Stimulated activated CD8-positive, alpha-beta memory T cell treated with anti-CD3 and anti-CD28 coated beads, Interleukin-4, amount 100 ng/mL, for 4 hours (primary cell): ENCODE measurements around the gene MMP1.
"Not testable (repeated sequence)": the region's sequence is repeated elsewhere in the genome, so short reads cannot be mapped to it uniquely, and the experiment has no call there.

Source experiments
- DNase-seq, 2 donors: peaks; one replicate each; pipeline ENCODE4 v3.0.0-alpha.2; 2020; ENCODE audit warnings: low read depth in 2 of 2, low spot score in 1 of 2

The MMP1 gene

DNA sequence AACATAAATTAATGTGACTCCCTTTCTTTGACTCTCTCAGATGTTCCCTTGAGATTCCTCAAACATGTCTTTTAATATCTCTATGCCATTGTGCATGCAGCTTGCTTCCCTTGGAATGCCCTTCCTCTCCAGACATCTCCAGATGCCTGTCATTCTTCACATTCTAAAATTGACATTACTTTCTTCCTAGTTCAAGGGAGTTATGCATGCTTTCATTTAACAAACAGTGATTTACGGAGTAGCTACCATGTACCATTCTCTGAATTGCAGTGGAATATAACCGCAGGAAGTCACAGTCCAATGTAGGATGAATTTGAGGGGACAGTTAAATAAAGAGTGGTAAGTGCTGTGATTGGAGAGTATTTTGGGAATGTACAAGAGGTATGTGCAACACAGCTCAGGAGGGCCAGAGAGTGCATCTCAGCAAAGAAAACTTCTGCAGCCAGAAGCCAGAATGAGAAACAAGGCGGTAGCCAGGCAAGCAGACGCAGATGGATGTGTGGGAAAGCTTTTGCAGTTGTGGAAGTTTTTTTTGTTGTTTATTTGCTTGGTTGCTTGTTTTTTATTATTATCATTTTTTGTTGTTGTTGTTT is 36.2 kb downstream of the MMP1 start:
- no peak for DNase-seq

DNA sequence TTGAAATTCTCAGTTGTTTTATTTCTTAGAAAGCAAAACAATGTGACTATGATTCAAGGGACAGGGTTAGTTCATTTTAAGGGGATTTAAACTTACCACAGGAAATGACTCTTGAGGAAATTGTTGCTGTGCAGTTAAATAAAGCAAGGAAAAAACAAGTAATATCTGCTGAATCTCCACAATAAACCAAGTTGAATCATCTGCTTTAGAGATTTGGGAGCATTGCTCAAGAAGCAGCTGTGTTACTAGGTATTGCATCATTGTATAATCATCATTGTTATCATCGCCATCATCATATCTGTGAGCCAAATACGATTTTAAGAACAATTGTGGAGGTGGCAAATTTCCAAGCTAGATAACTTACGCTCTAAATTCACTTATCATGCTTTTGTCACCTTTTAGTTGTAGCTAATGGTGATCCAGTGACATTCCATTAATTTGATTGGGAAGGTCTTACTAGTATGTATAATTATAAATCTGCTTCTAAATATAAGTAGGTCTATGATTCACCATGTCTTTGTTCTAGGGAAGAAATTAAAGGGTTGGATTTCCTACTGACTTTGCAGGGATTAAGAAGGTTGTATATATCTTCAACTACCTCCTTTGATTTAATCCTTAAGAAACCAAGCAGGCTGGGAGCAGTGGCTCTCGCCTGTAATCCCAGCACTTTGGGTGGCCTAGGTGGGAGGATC is 37.5 kb downstream of the MMP1 start:
- DNase-seq, result no peak

DNA sequence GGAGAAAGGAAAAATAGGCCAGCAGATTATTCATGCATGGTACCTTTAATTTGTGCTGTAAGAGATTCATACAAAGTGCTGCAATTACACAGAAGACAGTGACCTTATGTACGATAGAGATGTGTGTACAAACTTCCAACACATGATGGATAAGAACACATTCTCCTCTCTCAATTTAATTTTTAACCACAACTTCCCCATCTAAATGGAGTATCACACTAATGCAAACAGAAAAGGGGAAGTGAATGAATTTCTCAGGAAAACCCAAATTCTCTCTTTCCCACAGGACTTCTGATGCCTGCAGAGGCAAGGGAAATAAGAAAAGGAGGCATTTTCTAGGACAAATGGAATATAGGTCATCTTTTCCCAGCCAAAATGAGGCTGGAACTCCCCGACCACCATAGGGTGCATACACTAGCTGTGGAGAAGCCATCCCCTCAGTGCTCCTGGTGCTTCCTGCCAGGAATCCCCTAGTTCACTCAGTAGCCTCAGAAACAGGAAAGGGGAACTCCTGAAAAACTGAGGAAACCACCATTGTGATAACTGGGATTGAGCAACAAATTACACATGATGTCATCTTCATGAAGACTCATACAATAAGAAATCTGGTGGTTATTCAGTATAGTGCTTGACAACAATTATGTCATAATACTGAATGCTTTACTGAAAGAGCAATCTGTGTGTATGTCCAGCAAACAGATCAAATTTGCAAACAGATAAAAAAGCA is 40.0 kb downstream of the MMP1 start:
- no peak for DNase-seq

DNA sequence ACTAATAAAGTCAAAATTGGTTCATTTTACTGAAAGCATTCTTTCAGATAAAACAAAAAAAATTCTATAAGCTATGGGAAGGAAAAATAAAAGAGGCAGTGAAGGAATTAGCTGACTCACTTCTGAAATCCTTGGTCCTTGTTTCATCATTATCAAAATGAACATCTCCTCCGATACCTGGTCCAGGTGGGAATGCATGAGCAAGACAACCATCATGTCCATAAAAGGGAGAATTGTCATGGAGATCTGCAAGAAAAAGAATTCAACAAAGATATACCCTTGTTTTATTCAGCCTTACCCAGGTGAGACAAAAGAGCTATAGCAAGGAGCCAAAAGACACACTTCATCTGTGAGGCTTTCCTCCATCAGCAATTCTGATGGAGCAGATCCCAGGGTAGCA is 44.7 kb downstream of the MMP1 start:
- DNase-seq, result no peak

DNA sequence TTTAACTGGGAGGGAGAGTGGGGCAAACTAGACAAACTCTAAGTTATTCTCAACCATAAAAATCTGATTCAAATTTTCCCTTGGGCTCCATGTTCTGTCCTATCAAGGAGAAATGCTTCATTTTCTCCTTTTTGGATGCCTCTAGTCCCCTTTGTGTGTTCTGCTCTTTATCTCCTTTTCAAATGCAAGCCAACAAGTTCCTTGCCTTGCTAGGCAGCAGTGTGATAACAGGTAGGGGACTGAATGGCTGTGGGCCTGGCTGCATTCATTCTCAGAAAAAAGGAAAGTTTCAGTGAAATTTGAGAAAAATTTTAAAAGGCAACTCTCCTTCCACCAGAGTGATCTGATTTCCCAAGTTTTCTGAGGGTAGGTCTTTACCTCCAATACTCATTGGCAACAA is 46.3 kb downstream of the MMP1 start:
- DNase-seq, result no peak

DNA sequence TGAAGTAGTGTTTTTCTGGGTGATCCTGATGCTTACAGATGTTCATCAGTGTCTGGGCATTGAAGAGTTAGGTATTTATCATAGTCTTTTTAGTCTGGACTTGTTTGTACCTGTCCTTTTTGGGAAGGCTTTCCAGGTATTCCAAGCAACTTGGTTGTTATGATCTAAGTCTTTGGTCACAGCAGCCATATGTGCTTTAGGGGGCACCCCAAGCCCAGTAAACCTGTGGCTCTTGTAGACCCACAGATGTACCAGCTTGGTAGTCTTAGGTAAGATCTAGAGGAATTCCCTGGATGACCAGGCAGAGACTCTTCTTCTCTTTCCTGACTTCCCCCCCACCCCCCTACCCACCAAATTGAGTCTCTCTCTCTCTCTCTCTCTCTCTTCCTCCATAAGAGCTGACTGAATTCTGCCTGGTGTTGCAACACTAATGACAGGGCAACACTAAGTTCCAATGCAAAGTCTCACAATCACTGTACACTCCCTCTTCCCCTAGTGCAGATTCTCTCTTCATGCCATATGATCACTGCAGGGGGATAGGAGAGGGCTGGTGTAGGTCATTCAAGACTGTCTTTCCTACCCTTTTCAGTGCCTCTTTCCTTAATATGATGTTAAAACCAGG is 48.7 kb downstream of the MMP1 start:
- no peak for DNase-seq

DNA sequence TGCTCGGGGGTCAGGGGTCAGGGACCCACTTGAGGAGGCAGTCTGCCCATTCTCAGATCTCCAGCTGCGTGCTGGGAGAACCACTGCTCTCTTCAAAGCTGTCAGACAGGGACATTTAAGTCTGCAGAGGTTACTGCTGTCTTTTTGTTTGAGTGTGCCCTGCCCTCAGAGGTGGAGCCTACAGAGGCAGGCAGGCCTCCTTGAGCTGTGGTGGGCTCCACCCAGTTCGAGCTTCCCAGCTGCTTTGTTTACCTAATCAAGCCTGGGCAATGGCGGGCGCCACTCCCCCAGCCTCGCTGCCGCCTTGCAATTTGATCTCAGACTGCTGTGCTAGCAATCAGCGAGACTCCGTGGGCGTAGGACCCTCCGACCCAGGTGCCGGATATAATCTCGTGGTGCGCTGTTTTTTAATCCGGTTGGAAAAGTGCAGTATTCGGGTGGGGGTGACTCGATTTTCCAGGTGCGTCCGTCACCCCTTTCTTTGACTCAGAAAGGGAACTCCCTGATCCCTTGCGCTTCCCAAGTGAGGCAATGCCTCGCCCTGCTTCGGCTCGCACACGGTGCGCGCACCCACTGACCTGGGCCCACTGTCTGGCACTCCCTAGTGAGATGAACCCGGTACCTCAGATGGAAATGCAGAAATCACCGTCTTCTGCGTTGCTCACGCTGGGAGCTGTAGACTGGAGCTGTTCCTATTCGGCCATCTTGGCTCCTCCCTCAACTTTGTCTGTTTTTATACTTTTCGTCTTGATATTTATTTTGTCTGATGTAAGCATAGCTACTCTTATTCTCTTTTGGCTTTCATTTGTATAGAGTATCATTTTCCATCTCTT is 51.0 kb downstream of the MMP1 start:
- not testable (repeated sequence) for DNase-seq
